T-helper 1 cell treated with Interleukin-12 subunit alpha and Interleukin-12 subunit beta and Interleukin-4 antibody, amounts not matched to agents 30 ng/mL and 1 ng/mL, for 36 hours (primary cell): Measurements from ENCODE around the gene KLK12. TPM values are rescaled to one million over a fixed set of nuclear protein-coding genes. Genes with fewer than 3 reads are reported as not detected.
"Not testable (repeated sequence)": the region's sequence is repeated elsewhere in the genome, so short reads cannot be mapped to it uniquely, and the experiment has no call there.

Source experiments
- intact Hi-C: fragments of 100-400 bp; cut with micrococcal nuclease; formaldehyde crosslinking; loops from one replicate; pipeline ENCODE4 v1.15.1; 2024
- total RNA-seq: library from RNA; stranded (reverse); gene quantifications from 2 replicates; pipeline ENCODE4 v1.2.3, GENCODE V29; 2022

The KLK12 gene
- total RNA-seq, 1 donor from 2014 or later = not detected

DNA sequence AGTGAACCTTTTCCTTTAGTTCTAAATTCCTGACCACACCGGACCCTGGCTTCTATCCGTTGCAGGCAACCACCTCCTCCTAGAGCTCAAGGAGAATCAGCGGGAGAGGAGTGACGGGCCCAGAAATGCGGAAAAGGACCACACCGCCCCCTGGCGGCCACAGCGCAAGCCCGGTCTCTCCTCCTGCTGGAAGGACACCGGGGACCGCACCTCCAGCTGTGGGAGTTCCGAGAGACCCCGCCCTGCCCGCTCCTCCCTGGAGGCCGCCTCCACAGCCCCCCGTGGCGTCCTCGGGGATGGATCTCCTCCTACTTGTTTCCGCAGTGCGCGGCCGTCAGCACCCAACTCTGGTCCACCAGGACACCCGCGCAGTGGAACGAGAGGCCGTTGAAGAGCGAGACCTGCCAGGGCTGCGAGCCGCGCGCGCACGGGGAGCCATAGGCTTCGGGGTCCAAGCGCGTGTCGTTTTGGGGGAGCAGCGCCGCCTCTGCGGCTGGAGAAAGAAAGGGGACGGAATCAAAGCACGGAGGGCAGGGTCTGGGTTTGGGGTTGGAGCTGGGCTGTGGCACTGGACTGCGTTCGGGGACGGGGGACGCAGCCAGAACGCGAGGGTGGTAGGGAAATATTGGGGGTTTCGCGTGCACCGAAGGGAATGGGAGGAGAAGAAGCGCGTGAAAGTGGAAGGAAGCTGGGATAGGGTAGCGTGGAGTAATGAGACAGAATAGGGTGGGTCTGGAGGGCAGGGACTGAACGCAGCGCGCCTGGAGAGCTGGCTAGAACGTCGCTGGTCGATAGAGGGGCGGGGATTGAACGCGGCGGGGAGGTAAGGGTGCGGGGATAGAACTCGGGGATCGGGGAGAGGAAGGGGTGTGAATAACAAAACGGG is 17.8 kb downstream of the KLK12 start:
- intact Hi-C loops = no loop called here

DNA sequence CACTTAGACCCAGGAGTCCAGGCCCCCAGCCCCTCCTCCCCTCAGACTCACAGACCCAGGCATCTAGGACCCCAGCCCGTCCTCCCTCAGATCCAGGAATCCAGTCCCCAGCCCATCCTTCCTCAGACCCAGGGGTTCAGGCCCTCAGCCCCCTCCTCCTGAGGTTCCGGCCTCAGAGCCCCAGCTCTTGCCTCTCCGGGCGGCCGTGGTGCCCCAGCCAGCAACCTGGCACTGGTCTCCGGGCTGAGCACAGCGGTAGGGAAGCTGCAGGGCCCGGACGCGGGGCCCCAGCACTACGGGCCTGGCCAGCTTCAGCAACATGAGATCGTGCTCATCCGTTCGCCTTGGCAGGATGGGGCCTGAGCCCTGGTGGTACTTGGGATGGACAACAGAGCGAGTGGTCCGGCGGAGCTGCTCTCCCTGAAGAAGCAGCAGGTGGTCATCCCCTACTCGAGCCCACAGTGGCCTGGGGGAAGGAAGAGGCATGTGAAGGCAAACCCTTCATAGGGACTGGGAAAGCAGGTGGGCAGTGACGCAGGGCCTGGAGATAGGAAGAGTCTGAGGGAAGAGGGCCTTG is 19.0 kb downstream of the KLK12 start:
- intact Hi-C loops = no loop called here

DNA sequence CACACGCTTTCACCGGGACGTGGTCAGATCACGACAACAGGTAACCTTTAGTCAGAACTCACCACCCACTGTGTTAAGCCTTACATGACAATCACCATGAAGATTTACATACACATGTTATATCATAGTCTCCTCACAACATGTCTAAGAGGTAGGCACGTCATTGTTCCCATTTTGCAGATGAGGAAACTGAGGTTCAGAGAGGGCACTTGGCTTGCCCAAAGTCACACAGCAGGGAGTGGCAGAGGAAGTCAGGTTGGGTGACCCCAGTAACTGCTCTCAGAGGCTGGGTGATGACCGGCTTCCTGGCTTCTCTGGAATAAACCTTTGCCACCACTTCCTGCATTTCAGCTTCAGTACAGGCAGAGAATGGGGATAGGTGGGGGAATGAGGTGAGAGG is 20.6 kb downstream of the KLK12 start:
- intact Hi-C loops = no loop called here

DNA sequence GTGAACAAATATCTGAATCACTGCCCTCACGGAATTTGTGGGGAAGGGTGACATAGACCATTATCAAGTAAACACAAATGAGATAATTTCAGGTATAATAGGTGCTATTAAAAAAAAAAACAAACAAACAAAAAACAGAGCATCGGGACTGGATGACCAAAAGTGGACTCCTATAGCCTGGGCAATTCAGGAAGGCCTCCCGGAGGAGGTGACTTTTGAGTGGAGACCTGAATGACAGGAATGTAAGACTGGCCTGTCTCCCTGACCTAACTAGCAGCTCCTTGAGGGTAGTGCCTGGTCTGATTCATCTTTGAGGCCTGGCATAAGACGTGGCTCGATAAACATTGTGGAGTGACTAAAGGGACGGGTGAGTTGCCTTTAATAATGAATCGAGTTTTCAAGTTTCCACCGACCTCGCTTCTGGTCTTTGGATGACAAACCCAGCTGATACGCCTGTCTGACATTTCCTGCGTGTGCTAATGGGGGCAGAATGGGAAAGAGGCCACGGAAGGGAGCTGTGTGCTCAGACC is 22.1 kb downstream of the KLK12 start:
- intact Hi-C loops = no loop called here

DNA sequence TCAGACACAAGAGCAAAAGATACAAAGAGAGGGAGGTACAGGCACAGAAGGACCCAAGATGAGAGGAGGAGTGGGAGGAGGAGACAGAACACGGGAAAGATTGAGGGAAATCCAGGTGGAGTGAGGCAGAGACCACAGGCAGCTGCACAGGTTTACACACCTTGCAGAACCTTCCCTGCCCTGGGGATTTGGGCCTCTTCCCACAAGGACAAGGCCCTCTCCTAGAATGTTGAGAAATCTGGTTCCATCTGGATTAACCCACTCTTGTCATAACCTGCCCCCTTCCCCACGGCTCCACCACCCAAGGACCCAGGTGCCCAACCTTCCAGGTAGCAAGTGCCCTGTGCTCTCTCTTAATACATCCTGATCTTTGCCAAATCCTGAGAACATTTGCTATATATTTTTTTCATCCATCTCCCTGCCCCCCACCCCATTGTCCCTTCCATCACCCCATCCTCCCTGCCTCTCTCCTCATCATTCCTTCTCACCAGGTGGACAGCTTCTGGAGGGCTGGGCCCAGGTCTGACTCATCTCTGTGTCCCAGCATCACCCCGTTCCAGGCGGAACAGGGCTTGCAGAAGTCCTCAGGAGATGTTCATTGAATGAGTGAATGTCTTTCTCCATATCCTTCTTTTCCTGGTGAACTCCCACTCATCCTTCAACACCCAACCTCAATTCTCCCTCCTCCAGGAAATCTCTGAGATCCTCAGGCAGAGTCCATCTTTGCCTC is 24.6 kb downstream of the KLK12 start:
- intact Hi-C loops = no loop called here

DNA sequence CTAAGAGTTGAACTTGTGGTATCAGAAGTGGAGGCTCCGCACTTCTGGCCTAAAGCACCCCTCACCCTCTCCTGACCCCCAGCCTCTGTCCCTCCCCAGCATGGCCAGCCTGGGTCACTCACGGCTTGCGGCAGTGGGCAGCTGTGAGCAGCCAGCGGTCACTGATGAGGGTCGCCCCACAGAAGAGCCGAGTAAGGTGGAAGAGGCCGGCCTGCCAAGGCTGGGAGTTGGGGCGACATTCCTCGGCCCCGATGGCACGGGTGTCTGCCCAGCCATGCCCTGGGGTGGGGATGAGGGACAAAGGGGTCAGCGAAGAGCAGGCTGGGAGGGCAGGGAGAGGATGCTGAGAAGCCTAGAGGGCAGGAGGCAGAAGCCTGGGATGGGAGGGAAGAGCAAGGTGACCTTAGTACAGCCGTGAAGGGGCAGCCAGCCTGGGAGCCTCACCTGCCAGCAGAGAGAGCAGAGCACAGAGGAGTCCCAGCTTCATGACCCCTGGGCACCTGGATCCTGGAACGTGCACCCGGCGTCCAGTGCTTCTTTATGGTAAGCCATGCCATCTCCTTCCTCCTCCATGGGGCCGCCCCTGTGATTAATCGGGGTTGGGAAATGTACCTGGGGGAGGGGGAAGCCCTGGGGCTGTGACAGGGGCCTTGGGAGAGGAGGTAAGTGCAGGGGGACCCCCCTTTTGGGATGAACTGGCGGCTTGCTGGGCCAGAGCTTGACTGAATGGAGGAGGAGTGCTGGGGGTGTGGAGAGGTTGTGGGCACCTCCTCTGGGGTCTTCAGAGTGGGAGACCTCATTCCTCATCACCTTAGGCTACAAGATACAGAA is 25.5 kb downstream of the KLK12 start:
- intact Hi-C loops = no loop called here

DNA sequence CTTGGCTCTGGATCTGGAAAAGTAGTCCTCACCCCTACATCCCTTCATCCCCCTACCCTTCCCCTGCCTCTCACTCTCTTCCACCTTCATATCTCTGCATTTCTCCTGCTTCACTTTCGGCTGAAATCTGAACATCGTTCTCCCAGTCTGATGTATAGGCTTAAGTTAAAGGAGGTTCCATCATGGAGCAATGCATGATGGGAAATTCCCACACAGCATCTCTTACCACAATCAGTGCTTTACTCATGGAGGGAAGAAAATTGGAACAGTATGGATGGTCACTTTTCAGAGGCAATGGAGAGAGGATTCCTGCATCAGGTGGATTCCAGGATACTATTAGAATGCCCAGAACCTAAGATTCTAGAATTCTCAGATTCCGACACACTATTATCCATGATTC is 27.3 kb downstream of the KLK12 start:
- intact Hi-C loops = no loop called here

DNA sequence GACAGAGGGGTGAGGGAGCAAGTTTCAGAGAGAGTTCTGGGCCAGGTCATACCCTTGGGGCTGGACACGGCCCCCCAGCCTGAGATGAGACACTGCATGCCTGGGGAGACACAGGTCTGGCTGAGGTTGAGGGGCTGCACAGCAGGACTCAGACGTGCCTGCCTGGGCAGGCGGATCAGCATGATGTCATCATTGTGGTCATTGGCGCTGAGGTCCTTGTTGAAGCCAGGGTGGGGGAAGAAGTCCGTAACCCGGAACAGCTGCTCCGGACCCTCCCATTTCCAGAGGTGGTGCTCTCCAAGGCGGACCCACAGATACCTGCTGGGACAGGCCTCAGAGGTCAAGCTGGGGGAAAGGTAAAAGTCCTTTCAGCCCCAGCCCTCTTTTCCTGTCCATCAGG is 28.4 kb downstream of the KLK12 start:
- intact Hi-C loops = no loop called here

DNA sequence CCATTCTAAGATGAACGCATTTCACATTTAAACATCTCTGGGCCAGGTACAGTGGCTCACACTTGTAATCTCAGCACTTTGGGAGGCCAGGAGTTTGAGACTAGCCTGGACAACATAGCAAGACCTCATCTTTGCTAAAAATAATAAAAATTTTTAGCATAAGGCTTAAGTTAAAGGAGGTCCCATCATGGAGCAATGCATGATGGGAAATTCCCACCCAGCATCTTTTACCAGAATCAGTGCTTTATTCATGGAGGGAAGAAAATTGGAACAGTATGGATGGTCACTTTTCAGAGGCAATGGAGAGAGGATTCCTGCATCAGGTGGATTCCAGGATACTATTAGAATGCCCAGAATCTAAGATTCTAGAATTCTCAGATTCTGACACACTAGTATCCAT is 29.6 kb downstream of the KLK12 start:
- intact Hi-C loops = no loop called here

DNA sequence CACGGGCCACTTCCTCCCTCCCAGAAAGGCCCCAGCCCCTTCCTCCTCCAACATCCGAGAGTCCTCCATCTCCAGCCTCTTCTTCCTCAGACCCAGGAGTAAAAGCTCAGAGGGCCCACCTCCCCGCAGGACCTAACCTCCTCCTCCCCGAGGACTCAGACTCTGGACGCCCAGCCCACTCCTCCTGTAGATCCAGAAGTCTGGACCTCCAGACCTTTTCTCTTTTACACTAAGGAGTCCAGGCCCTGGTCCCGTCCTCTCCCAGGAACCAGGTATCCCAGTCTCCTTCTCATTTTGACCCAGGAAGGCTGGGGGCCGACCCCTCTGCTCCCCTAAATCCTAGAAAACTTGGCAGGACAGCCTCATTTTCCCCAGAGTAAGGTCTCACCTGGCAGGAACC is 31.5 kb downstream of the KLK12 start:
- intact Hi-C loops = no loop called here

DNA sequence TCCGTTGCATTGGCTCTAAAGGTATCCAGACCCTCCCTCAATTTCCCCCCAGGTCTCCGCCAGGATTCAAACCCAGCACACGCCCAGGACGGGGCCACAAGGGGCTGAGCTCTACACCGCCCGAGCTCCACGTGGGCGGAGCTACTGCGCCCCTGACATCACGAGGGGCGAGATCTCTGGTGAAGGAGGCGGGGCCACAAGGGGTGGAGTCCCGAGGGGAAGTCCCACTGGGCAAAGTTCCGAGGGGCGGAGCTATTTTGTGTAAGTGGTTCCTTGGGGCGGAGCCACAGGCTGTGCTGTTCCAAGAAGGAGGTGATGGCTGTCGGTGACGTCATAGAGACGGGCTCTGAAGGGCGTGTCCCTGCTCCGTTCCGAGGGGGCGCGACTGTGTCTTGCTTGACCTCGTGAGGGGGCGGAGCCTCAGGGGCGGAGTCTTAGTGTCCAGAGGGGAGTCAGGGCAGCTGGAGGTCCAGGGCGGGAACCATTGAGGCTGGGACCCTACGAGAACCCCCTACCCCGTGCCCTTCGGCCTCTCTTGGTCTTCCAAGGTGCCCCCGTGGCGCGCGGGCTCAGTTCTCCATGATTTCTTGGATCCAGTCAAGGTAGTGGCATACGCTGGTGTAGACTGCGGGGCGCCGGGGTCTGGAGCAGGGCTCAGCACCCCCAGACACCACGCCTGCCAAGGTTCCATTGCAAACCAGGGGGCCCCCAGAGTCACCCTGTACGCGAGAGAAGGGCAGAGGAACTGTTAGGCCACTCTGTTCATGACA is 32.1 kb downstream of the KLK12 start:
- intact Hi-C loops = no loop called here

DNA sequence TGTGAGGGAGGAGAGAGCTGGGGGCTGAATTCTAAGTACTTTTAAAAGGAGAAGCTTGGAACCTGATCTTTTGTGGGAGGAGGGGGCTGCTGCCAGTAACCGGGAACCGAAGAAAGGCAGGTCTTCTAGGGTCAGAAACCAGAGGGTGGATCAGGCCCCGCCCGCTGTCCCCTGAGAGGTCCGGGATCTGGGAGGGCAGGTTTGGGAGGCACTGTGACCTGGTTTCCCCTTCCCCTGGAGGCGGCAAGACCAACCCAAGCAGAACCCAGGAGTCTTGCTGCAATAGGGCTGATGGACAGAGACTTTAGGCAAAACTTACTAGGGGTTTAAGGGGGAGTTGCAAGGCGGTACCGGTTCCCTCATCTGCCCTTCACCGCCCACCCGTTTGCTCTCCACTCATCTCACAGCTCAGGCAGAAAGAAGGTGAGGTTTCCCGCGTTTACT is 32.7 kb downstream of the KLK12 start:
- intact Hi-C loops = no loop called here

DNA sequence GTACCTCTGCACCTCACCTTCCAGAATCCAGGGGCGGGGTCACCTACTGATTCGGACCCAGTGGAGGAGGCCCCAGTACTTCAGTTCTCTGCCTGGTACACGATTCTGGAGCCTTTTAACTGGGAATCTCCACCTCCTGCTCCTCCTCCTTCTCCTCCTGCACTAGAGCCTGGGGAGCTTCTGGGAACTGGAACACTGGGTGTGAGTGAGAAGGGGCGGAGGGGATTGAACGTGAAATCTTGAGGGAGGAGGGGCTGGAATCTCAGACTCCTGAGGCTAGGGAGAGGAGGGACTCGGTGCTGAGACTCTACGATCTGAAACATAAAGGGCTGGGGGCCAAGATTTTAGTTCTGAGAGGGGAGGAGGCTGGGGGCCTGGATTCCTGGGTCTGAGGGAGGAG is 33.3 kb downstream of the KLK12 start, which contains the start of gene KLK8:
Gene KLK8, minus strand, starts transcription at position 90 of the 400 bp plus-strand sequence. CDS start 437 bp downstream, outside the sequence.
- intact Hi-C loops = no loop called here

DNA sequence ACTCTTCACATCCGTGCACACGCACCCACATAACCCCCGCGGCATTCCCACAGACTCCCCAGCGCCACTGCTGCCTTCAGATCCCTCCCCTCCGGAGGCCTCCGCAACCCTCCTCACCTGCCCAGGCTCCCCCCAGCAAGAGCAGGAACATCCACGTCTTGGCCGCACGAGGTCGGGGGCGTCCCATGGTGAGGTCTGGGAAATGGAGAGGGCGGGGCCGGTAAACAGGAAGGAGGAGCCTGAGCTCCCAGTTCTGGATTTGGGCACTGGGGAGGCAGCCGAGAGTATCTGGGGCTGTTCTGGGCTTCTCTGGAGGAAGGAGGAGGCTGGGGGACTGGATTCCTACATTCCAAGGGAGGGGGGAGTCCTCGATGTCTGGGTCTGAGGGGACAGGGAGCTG is 33.8 kb downstream of the KLK12 start:
- intact Hi-C loops = no loop called here

DNA sequence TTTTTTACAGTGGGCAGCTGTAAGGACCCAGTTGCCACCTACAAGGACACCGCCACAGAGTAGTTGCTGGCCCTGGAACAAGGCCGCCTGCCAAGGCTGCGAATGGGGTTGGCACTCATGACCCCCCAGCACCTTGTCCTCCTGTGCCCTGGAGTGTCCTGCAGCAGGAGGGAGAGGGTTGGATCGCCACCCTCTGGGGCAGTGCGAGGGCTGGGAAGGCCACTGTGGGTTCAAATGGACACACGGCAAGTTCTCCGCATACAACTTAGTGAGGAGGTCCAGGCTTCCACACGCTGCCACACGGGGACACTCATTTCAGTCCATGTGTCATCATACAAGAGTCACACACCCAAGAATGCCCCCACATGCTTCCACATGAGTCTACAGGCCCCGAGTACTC is 34.4 kb downstream of the KLK12 start:
- intact Hi-C loops = no loop called here

DNA sequence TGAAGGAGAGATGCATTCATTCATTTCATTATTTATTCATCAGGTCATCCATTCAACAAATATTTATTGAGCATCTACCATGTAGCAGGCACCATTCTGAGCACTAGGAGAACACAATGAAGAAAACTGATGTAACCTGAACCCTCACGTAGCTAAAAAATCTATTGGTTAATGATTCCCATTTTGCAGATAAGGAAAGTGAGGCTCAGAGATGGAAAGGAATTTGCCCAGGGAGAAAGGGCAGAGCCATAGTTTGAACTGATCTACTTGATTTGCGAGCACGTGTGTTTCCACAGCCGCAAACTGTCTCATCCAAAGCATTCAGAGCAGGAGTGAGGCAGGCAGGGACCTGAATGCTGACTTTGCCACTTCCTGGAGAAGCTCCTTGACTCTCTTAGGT is 36.1 kb downstream of the KLK12 start:
- intact Hi-C loops = no loop called here

DNA sequence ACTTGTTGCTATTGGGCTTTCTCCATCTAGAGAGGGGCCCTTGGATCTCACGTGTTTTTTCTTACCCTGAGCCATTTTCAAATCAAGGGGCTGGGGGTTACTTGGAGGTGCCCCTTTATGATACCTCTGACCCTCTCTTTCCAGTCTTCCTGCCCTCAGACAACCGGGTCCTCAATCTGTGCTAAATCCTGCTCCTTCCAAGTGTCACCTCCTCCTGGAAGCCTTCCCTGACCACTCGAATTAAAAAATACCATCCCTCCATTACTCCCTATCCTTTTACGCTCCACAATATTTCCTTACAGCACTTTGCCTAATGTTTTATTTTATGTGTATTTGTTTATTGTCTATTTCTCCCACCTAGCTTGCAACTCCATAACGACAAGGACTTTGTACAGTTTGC is 36.7 kb downstream of the KLK12 start:
- intact Hi-C loops = no loop called here

DNA sequence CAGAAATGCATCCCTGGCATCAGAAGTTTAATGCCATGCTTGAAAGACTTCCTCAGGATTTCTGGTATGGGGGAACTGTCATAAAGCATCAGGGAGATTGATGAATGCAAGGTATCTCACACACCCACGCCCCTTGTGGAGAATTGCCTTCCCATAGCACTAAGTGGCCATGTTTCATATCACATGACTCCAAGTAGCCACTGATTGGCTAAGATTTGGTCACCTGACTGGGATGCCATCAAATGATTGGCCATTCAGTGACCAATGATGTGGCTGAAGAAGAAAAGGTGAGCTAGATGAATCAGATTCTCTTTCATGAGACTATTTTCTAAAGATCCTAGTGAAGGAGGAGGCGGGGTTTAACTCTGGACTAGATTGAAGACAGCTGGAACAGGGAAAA is 40.7 kb downstream of the KLK12 start:
- intact Hi-C loops = no loop called here

DNA sequence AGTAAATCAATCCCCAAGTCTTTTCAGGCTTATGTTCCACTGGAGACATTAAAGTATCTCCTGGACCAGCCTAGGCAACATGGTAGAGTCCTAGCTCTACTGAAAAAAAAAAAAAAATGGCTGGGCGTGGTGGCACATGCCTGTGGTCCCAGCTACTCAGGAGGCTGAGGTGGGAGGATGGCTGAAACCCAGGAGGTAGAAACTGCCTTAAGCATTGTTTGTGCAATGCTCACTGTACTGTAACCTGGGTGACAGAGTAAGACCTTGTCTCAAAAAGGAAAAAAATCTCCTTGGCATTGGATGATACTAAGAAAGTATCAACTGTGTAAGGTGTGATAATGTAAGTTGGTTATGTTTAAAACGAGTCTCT is 42.2 kb downstream of the KLK12 start:
- intact Hi-C loops = no loop called here

DNA sequence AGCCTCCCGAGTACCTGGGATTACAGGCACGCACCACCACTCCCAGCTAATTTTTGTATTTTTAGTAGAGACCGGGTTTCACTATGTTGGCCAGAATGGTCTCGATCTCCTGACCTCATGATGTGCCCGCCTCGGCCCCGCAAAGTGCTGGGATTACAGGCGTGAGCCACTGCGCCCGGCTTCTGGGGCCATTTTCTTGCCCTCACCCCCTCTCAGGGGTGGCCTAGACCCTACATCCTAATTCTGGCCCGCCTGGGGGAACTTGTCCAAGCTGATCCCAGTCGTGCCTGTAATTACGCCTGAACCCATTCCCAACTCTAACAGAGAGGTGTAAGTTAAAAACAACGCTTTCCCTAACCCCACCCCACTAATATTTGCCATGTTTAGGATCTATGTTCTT is 50.4 kb downstream of the KLK12 start:
- intact Hi-C loops = not testable (repeated sequence)
